ENCODE results near the gene CA11. TPM values are rescaled to one million over a fixed set of nuclear protein-coding genes. Genes with fewer than 3 reads are reported as not detected.

Gene CA11
- total and polyA plus RNA-seq, 9 of the 15 experiments (the other 6 are each of a cell fraction or from before 2014, with no cell fraction given), result 2.9 to 19.9 (median 8.3) TPM

GRCh38 chr19:48637449-48637947, 8.5 kb downstream of the CA11 start (continued):
- TF ChIP-seq MBD2 (IDR thresholded peaks at IDR 0.05; ENCODE audit: borderline replicate concordance, low read depth), result peak; percentile 92; the same call in 1 of the 2 replicates
- peak; percentile 89 for TF ChIP-seq EP400 (IDR thresholded peaks at IDR 0.05)
- peak; percentile 60 for TF ChIP-seq E2F8 (IDR thresholded peaks at IDR 0.05; ENCODE audit: low read depth, partially characterized antibody)
- no peak for TF ChIP-seq YBX1 (IDR thresholded peaks at IDR 0.05)
- TF ChIP-seq ZNF609 (CRISPR knock-in tag; IDR thresholded peaks at IDR 0.05; ENCODE audit: borderline replicate concordance), result 0 out of 2 replicates have a peak, but pooled peaks have one; percentile 57
- peak; percentile 80 for TF ChIP-seq RNF2 (IDR thresholded peaks at IDR 0.05)
- no peak for TF ChIP-seq NCOA4 (IDR thresholded peaks at IDR 0.05; ENCODE audit: partially characterized antibody)
- TF ChIP-seq FOXP4 (CRISPR knock-in tag; IDR thresholded peaks at IDR 0.05; ENCODE audit: borderline replicate concordance), result peak; percentile 100
- no peak for TF ChIP-seq THRA (IDR thresholded peaks at IDR 0.05)
- TF ChIP-seq TAF1 (IDR thresholded peaks at IDR 0.05; ENCODE audit: control insufficient read depth, extremely low read depth, insufficient read depth, low read length, severe bottlenecking), result peak; percentile 12
- TF ChIP-seq THAP12 (CRISPR knock-in tag; IDR thresholded peaks at IDR 0.05), result peak; percentile 59; the same call in 1 of the 2 replicates

All from K562 (cell line).